Gastroesophageal sphincter (tissue), 3 donors: ENCODE data around the gene TSPAN7.

Experiments
- CTCF ChIP-seq, 4 experiments: fragments of 200-600 bp in 2 of 4; fragments of 450-650 bp in 2 of 4; sonication (generic) in 1 of 4; IDR thresholded peaks; one replicate each; pipeline ENCODE4 v1.5.1; 2017 to 2019; ENCODE audit warnings: antibody characterized with exemption in 4 of 4, mild to moderate bottlenecking in 2 of 4, moderate library complexity in 2 of 4
- POLR2A ChIP-seq, 2 donors: fragments of 450-650 bp; IDR thresholded peaks; one replicate each; pipeline ENCODE4 v1.6.1; 2017; ENCODE audit warnings: antibody characterized with exemption in 2 of 2, mild to moderate bottlenecking in 2 of 2, moderate library complexity in 1 of 2
- POLR2AphosphoS5 ChIP-seq: sonication (generic); formaldehyde crosslinking; IDR thresholded peaks from one replicate; pipeline ENCODE4 v1.6.1; 2017; ENCODE audit warnings: antibody characterized with exemption

GRCh38 chrX:38664285-38664684 is 102.9 kb downstream of the TSPAN7 start:
- peak in 3 of 4 experiments; percentile 11 to 43 (median 18) for TF ChIP-seq CTCF (IDR thresholded peaks at IDR 0.05)
- no peak for TF ChIP-seq POLR2AphosphoS5
- TF ChIP-seq POLR2A (IDR thresholded peaks at IDR 0.05): no peak
